ENCODE measurements around the gene BAIAP2.
A peak's percentile ranks its signal among the peaks of the same experiment; 100 is the strongest.

Gene BAIAP2

GRCh38 chr17:81140018-81140417, 105.1 kb downstream of the BAIAP2 start:
- no peak for TF ChIP-seq ZFP3 (CRISPR knock-in tag; IDR thresholded peaks at IDR 0.05)
- no peak for TF ChIP-seq CSDC2 (CRISPR knock-in tag; IDR thresholded peaks at IDR 0.05)
- no peak for TF ChIP-seq ZNF8 (CRISPR knock-in tag; IDR thresholded peaks at IDR 0.05)
- TF ChIP-seq ZFP30 (CRISPR knock-in tag; IDR thresholded peaks at IDR 0.05) = no peak
- TF ChIP-seq PATZ1 (CRISPR knock-in tag; IDR thresholded peaks at IDR 0.05; ENCODE audit: borderline replicate concordance) = no peak
- no peak for ATAC-seq

GRCh38 chr17:81140695-81141094, 105.7 kb downstream of the BAIAP2 start:
- no peak for ATAC-seq
- TF ChIP-seq RARB (CRISPR knock-in tag; IDR thresholded peaks at IDR 0.05) (no peak), OSR1 (CRISPR knock-in tag; IDR thresholded peaks at IDR 0.05) (no peak), BACH2 (CRISPR knock-in tag; IDR thresholded peaks at IDR 0.05; ENCODE audit: borderline replicate concordance) (no peak), GLIS3 (CRISPR knock-in tag; IDR thresholded peaks at IDR 0.05) (no peak), CREB5 (CRISPR knock-in tag; IDR thresholded peaks at IDR 0.05; ENCODE audit: low read depth) (no peak), PATZ1 (CRISPR knock-in tag; IDR thresholded peaks at IDR 0.05; ENCODE audit: borderline replicate concordance) (no peak), ESRRG (CRISPR knock-in tag; IDR thresholded peaks at IDR 0.05) (no peak), ZNF8 (CRISPR knock-in tag; IDR thresholded peaks at IDR 0.05) (no peak), ZNF565 (CRISPR knock-in tag; conservative IDR thresholded peaks at IDR 0.05; ENCODE audit: low read depth) (no peak), TSHZ2 (CRISPR knock-in tag; IDR thresholded peaks at IDR 0.05) (no peak), TOX (CRISPR knock-in tag; IDR thresholded peaks at IDR 0.05; ENCODE audit: borderline replicate concordance) (no peak), ZFP3 (CRISPR knock-in tag; IDR thresholded peaks at IDR 0.05) (no peak), ZFP30 (CRISPR knock-in tag; IDR thresholded peaks at IDR 0.05) (no peak), PPARA (CRISPR knock-in tag; IDR thresholded peaks at IDR 0.05; ENCODE audit: borderline replicate concordance) (no peak), ZC3H10 (CRISPR knock-in tag; IDR thresholded peaks at IDR 0.05) (no peak)

GRCh38 chr17:81142301-81143199, 107.6 kb downstream of the BAIAP2 start:
- ATAC-seq = peak; percentile 98
- TF ChIP-seq BACH2 (CRISPR knock-in tag; IDR thresholded peaks at IDR 0.05; ENCODE audit: borderline replicate concordance) (no peak), TCF4 (CRISPR knock-in tag; IDR thresholded peaks at IDR 0.05; ENCODE audit: borderline replicate concordance) (no peak), PATZ1 (CRISPR knock-in tag; IDR thresholded peaks at IDR 0.05; ENCODE audit: borderline replicate concordance) (no peak), TOX (CRISPR knock-in tag; IDR thresholded peaks at IDR 0.05; ENCODE audit: borderline replicate concordance) (no peak), SNAI2 (CRISPR knock-in tag; IDR thresholded peaks at IDR 0.05) (no peak), ZFP30 (CRISPR knock-in tag; IDR thresholded peaks at IDR 0.05) (no peak), ZNF8 (CRISPR knock-in tag; IDR thresholded peaks at IDR 0.05) (no peak), RARB (CRISPR knock-in tag; IDR thresholded peaks at IDR 0.05) (no peak)
